ENCODE data around the gene ZYG11B.
"Not testable (repeated sequence)": the region's sequence is repeated elsewhere in the genome, so short reads cannot be mapped to it uniquely, and the experiment has no call there.

ZYG11B gene

DNA sequence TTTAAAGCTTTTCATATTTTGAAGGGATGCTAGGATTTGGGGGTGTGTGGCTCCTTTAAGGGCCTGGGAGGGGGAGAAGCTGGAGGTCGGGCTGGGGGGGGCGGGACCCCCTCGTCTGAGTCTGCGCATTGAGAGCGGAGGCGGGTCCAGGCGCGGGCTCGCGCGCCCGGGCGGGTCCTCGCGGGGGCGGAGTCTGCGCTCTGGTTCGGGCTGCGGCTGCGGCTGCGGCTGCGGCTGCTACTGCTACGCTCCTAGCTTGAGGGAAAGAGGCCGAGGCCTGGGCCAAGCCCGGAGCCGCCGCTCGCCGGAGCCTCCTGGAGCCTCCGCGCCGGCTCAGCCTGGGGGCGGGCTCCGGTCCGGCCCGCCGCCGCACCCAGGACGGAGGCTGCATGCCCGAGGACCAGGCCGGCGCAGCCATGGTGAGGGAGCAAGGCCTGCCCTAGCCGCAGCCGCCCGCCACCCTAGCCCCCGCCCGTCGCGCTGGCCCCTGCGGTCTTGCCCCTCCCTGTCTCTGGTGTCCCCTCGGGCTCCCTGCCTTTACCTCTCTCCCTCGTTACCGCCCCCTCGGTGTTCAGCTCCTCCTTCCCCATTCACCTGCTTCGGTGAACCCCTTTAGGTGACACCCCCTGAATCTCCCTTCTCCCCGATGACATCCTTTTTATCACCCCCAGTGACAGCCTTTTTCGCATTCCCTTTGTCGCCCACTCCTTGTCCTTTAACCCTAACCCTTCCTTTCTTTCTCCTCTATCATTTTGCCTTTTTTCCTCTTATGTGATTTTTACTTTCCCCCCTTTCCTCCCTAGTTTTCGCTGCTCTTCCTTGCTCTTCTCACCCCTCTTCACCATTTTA lies at the start of gene ZYG11B:
Gene ZYG11B (plus strand): TSS at position 189 of the 849 bp plus-strand sequence. CDS start 201 bp downstream, at position 390.
- DNase-seq (ENCODE audit: low read depth, low spot score), result peak; percentile 96

DNA sequence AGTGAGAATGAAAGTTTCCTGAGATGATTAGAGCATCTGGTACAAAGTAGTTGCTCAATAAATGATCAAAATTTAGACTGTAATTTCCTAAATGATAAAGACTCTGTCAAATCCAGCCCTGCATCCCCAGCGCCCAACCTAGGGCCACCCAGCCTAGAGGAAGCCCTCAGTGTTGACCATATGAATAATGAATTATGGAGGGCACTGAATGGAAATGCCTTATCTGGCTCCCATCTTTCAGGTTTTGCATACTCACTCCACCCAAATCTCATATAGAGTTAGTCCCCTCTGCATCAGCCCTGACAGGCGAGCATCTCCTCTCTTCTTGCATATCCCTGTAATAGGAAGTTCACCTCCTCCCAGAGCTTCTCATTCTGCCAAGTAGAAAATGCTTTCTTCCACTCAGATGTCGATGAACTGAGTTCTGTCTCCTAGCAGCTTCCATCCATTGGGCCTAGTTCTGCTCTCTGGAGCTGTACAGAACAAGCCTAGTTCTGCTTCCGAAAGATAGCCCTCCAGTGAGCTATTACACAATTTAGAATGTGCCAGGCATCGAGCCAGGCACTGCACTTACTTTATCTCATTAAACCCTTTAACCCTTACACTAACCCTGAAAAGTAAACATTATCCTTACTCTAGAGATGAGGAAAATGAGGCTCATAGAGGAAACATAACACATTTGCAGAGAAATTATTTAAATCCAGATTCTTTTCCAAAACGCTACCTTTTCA lies 49.0 kb upstream of the ZYG11B start:
- DNase-seq (ENCODE audit: low read depth, low spot score), result no peak

DNA sequence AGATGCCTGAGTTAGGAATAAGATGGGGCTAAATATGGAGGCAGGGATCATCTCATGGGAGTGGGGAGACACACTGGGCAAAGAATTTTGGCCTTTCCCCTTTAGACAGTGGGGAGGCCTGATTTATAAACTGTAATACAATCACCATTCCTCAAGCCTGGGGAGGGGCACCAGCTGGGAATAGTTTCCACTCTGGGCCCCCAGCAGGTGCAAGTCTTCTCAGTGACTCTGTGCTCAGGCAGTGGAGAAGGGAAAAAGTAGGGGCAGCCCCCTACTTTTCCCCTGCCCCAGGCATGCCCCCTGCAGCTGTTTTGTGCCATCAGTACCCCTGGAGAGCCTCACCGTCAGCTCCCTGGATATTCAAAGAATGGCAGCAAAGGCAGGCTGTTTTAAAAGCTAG lies 47.2 kb upstream of the ZYG11B start:
- DNase-seq (ENCODE audit: low read depth, low spot score), result no peak

DNA sequence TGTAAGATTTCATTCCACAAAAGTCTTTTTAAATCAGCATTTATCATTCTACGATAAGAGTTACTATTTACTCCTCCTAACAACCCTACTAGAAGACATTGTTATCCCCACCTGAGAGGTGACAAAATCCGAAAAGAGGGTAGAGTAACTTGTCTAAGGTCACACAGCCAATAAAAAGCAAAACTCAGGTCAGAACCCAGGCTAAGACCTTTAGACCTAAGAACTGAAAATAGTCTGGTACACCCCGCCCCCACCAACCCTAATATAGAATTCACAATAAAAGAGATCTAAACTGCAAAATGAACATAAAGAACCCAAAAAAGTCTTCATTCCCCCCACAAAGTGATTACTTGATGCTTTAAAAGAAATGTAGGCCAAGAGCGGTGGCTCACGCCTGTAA lies 46.8 kb upstream of the ZYG11B start:
- DNase-seq (ENCODE audit: low read depth, low spot score), result no peak

DNA sequence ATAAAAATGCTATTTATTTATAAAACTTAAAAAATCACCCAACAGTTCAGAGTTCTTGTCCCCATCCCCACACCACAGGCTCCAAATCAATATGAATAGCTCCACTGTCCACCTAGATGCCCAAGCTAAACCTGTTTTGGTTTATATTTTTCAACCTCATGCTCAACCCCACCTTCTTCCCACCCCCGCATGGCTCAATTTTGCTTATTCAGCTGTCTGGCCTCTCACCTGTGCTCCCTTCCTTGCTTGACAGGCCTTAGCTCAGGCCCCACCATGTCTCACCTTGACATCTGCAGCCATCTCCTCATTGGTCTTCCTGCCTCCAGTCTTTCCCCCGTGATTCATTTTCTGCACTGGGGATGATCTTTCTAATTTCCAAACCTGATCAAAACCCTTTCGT lies 45.9 kb upstream of the ZYG11B start:
- DNase-seq (ENCODE audit: low read depth, low spot score), result no peak

DNA sequence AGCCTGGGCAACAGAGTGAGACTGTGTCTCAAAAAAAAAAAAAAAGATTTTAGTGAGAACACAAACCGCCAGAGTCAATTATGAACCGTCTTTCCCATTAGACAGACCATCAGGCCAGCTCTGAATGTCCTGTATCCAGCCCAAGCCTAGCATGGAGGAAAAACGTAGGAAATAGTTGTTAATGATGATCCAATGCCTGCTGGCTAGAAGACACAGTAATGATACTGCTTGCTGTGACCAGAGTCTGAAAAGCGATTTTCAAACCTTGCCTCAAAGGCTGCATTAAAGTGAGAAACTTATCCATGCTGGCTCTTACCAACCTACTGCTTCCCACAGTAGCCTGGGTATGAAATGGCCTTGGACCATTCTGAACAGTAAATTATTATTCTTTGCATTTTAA lies 45.1 kb upstream of the ZYG11B start:
- no peak for DNase-seq (ENCODE audit: low read depth, low spot score)

DNA sequence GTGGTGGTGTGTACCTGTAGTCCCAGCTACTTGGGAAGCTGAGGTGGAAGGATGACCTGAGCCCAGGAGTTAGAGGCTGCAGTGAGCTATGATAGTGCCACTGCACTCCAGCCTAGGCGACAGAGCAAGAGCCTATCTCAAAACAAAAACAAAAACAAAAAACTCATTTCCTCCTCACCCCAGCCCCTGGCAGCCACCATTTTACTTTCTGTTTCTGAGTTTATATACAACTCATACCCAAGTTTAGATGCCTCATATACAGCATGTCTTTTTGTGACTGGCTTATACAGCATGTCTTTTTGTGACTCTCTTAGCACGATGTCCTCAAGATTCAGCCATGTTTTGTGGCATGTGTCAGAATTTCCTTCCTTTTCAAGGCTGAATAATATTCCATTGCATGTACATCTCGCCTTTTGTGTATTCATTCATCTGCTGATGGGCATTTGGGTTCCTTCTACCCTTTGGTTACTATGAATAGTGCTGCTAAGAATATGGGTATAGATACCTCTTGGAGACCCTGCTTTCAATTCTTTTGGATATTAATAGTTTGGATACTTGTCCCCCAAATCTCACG lies 42.8 kb upstream of the ZYG11B start:
- DNase-seq (ENCODE audit: low read depth, low spot score), result no peak

DNA sequence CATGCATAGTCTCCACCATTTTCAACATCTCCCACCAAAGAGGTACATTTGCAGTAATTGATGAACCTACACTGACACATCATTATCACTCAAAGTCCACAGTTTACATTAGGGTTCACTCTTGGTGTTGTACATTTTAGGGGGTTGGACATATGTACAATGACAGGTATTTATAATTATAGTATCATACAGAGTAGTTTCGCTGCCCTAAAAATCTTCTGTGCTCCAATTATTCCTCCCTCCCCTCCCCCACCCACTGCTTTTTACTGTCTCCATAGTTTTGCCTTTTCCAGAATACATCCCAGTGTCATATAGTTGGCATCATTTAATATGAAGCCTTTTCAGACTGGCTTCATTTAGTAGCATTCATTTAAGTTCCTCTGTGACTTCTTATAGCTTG lies 41.7 kb upstream of the ZYG11B start:
- no peak for DNase-seq (ENCODE audit: low read depth, low spot score)

DNA sequence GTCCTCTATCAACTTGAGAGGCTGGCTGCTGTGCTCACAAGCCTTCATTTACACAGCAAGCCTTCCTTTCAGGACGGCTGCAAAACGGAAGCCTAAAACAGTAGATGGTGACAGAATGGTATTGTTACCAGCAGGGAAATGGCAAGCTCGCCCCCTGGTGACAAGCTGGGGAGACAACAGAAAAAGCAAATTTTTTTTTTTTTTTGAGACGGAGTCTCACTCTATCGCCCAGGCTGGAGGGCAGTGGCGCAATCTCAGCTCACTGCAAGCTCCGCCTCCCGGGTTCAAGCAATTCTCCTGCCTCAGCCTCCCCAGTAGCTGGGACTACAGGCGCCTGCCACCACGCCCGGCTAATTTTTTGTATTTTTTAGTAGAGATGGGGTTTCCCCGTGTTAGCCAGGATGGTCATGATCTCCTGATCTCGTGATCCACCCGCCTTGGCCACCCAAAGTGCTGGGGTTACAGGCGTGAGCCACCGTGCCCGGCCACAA lies 39.9 kb upstream of the ZYG11B start:
- peak; percentile 82 for DNase-seq (ENCODE audit: low read depth, low spot score)

DNA sequence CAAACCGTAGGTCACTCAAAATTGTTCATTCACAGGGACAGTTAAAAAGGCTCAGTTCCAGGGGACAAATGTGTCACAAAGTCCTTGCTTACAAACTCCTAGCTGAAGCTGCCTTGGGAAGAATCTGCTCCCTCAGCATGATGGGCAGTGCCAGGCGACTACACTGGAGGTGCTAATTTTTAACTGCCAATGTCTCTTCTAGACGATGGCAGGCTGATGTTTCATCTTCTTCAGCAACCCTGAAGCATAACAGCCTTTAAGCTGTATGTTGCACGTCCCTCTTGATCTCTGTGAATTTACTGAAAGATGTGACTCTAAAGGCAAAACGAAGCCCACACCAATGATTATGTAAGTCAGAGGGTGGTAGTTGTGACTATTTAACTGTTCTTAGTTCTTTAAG lies 39.4 kb upstream of the ZYG11B start:
- DNase-seq (ENCODE audit: low read depth, low spot score), result no peak

DNA sequence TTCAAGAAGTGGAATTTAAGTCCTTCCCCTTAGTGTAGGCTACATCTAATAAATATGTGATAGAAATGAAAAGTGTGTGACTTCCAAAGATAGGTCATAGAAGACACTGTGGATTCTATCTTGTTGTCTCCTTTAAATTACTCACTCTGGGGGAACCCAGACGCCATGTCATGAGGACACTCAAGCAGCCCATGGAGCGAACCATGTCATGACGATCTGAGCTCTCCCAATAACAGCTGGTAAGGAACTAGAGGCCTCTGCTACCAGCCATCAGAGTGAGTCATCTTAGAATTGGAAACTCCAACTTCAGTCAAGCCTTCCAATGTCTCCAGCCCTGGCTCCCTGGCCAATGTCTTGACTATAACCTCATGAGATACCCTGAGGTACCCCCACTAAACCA lies 34.4 kb upstream of the ZYG11B start:
- no peak for DNase-seq (ENCODE audit: low read depth, low spot score)

DNA sequence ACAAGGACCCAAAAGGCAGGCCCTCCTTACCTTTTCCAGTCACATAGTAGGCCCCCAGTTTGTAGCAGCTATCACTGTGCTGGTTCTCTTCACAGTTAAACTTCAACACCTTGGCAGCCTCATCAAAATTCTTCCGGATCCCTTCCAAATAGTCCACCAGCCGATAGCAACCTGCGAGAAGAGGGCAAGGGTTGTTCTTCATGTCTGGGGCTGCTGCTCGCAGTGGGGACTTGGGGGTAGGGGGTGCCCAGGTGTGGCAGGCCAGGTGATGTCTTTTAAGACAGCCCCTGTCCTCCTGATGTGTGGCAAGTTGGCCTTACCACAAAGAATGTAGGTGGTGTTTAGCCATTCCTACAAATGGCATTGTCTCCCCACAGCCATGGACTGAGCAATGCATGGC lies 33.6 kb upstream of the ZYG11B start:
- DNase-seq (ENCODE audit: low read depth, low spot score), result no peak

DNA sequence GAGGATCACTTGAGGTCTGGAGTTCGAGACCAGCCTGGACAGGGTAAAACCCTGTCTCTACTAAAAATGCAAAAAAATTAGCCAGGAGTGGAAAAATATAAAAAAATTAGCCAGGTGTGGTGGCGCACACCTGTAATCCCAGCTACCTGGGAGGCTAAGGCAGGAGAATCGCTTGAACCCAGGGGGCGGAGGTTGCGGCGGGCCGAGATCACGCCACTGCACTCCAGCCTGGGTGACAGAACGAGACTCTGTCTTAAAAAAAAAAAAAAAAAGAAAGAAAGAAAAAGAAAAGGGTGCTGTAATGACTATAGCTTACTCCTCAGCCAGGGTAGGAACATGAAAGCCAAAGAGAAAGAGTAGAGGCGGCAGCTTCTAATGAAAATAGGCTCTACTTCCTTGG lies 32.9 kb upstream of the ZYG11B start:
- not testable (repeated sequence) for DNase-seq (ENCODE audit: low read depth, low spot score)

DNA sequence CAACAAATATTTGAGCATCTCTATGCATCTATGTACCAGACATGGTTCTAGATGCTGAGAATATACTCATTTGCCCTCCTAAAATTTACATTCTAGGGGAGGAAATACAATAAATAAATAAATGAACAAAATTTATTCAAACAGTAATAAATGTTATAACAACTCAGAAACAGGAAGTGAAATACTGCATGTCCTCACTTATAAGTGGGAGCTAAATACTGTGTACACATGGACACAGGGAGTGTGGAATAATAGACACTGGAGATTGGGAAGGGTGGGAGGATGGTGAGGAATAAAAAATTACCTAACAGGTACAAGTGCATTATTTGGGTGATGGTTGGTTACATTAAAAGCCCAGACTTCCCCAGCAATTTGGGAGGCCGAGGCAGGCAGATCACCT lies 32.4 kb upstream of the ZYG11B start:
- DNase-seq (ENCODE audit: low read depth, low spot score), result no peak

DNA sequence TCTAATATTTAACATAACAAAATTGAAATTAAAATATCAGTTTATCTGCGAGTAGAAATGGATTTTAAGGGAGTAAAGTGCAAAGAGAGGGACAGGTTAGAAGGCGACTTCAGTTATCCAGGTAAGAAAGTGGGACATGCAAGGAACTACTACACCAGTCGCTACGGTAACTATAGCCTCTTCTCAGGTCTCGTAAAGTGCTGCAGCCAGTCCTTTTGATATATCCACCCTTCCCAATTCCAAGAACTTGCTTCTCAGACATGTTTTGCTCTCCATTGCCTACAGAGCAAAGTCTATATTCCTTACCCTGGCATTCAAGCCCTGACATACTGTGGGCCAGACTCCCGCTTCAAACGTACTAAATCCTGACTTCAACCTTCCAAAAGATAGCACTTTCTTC lies 30.6 kb upstream of the ZYG11B start:
- no peak for DNase-seq (ENCODE audit: low read depth, low spot score)

DNA sequence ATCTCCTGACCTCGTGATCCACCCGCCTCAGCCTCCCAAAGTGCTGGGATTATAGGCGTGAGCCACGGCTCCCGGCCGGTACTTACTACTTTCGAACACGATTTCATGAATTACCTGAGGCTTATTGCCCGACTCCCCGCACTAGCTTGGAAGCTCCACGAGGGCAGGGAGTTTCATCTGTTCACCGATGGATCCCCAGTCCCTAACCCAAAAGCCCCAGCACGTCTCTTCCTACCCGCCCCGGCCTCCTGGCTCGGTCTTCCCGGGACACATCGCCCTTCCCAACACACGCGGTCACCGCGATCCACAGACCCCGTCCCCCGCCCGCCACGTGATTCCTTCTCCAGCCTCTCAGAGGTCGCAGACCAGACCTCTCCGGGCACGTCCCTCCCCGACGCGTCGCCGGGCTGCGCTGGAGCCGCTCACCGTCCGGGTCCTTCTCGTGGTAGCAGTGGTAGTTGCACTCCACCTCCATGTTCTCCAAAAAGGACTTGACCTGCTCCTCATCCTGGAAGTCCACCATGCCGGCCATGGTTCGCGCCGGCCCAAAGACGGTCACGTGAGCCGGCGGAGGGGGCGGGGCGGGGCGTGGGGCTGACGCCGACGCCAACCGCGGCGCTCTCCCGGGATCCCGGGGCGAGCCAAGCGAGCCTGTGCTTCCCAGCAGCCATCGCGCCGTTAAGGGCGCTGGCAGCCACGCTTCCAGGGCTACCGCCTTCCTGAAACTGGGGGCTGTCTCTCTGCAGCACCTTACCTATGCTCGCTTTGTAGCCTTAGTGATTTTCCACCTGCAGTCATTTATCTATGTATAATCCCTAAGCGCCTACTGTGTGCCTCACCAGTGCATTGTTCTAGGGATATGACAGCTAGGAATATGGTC lies 28.2 kb upstream of the ZYG11B start, which contains the start of gene COA7:
Gene COA7 (minus strand): TSS at position 553 of the 880 bp plus-strand sequence. CDS start 21 bp downstream, at position 532.
- DNase-seq (ENCODE audit: low read depth, low spot score), result peak; percentile 94

DNA sequence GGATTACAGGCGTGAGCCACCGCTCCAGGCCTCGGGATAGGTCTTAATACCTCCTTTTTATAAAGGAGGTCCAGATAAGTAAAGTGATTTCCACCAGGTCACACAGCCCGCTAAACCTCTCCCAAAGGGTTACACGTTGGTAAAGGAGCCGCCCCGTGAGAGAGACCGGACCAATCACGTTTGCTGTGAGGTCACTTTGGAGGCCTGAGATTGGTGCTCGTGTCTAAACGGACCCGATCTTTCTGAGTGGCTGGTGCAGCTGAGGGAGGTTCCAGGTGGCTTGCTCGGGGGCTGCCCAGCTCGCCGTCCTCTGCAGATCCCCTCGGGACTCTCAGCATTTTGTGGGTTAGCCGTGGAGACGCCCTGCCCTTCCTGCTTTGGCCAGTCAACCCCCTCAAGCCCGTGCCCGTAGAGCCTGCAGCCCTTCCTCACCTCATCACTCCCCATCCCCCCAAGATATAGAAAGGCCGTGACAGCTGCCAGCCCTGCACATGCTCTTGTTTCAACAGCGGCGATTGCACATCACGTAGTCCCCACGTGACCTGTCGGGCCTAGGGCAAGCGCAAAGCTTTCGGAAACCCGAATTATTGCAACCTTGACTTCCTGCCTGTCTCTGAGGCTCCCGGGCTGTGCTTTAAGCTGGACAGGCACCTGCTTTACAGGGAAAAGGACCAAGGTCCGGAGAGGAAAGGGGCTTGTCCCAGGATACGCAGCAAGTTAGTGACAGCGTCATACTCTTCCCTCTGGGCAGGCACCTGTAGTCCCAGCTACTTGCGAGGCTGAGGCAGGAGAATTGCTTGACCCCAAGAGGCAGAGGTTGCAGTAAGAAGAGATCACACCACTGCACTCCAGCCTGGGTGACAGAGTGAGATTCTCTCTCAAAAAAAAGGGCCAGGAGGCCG lies 23.1 kb upstream of the ZYG11B start:
- peak; percentile 94 for DNase-seq (ENCODE audit: low read depth, low spot score)

DNA sequence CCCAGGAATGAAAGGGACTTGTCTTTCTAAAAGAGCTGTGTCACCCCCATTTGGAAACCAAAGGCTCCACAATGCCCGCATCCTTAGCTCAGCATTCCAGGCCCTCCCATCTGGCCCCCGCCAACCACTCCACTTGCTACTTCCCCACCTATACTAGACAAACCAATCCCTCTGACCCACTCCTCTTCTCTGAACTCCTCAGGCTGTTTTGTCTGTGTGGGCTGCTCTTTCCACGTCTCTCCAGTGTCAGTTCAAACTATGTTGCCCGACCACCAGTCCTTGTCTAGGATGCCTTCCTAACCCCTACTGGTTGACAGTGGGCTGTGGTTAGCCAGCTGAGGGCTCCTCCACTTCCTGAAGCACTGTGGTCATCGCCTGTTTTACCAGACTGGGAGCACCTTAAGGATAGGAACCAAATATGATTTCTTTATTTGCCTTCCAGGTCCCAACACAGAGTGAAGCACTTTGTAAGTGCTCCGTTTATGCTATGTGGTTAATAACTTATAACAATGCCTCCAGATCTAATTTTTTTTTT lies 20.1 kb upstream of the ZYG11B start:
- DNase-seq (ENCODE audit: low read depth, low spot score), result no peak

DNA sequence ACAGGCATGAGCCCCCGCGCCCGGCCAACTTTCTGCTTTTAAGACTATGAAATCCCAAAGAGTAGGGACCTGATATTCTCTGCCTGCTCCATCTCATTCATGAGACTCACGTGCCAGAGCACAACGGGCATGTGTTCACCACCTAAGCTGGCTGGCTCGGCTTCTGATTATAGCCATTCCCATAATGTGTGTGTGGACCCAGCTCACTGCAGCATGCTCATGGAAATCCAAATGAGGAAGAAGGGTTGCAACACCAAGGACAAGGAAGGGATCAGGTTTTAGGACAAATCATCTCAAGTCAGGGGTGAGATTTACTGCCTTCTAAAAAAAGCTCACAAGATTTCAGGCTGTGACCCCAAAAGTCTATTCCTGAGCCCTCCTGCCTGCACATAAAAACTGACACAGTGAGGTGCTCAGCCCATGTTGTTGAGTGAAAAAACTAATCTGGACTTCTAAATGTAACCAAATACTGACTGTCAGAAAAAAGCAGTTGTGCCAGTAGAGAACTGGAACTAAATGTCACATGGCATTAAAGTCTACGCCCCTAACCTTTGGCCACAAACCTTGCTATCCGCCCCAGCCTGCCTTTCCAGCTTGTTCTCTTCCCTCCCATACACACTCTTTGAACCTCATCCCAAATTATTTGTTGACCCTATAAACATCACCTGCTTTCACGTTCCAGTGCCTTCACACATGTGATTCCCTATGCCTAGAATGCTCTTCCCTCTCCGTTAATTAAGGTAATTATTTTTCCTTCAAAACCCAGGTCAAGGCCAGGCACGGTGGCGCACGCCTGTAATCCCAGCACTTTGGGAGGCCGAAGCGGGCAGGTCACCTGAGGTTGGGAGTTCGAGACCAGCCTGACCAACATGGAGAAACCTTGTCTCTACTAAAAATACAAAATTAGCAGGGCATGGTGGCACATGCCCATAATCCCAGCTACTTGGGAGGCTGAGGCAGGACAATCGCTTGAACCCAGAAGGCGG lies 19.0 kb upstream of the ZYG11B start:
- DNase-seq (ENCODE audit: low read depth, low spot score), result no peak
